Heart left ventricle (tissue), 16 donors: ENCODE results near the gene WTAP. TPM values are rescaled to one million over a fixed set of nuclear protein-coding genes. Genes with fewer than 3 reads are reported as not detected.
A peak's percentile ranks its signal among the peaks of the same experiment; 100 is the strongest.
"Not testable (repeated sequence)": the region's sequence is repeated elsewhere in the genome, so short reads cannot be mapped to it uniquely, and the experiment has no call there.

Source experiments
- ATAC-seq, 4 donors: fragments of 200-7000 bp; cut with Tn5 transposase; one replicate each; pipeline ENCODE4 v1.9.1; 2020 to 2022; ENCODE audit warnings: moderate library complexity in 4 of 4, mild to moderate bottlenecking in 3 of 4, moderate number of reproducible peaks in 1 of 4
- DNase-seq, 5 donors: peaks; one replicate each; pipeline ENCODE4 v3.0.0-alpha.2; 2020
- H3K27ac ChIP-seq, 12 donors: fragments of 200-600 bp; sonication (generic) in 4 of 12; one replicate each; pipeline versions ENCODE4 v1.5.0 to v1.8.0; 2016 to 2022; ENCODE audit warnings: mild to moderate bottlenecking in 2 of 12
- H3K27me3 ChIP-seq, 9 donors: fragments of 200-600 bp; sonication (generic) in 2 of 9; one replicate each; pipeline versions ENCODE4 v1.5.1 to v1.8.0; 2016 to 2022; ENCODE audit warnings: mild to moderate bottlenecking in 3 of 9
- H3K36me3 ChIP-seq, 9 donors: fragments of 200-600 bp; sonication (generic) in 2 of 9; one replicate each; pipeline versions ENCODE4 v1.5.0 to v1.8.0; 2018 to 2022; ENCODE audit warnings: mild to moderate bottlenecking in 2 of 9
- H3K4me1 ChIP-seq, 12 donors: fragments of 200-600 bp; sonication (generic) in 4 of 12; one replicate each; pipeline versions ENCODE4 v1.5.0 to v1.8.0; 2016 to 2022; ENCODE audit warnings: mild to moderate bottlenecking in 3 of 12
- H3K4me3 ChIP-seq, 12 donors: fragments of 200-600 bp; sonication (generic) in 4 of 12; one replicate each; pipeline versions ENCODE4 v1.5.0 to v1.8.0; 2017 to 2022; ENCODE audit warnings: mild to moderate bottlenecking in 9 of 12, moderate library complexity in 4 of 12
- H3K9me3 ChIP-seq, 12 donors: fragments of 200-600 bp; sonication (generic) in 4 of 12; one replicate each; pipeline versions ENCODE4 v1.5.0 to v1.8.0; 2016 to 2022; ENCODE audit warnings: mild to moderate bottlenecking in 1 of 12
- CTCF ChIP-seq, 12 donors: fragments of 200-600 bp; sonication (generic) in 4 of 12; IDR thresholded peaks; one replicate each; pipeline versions ENCODE4 v1.5.0 to v1.8.0; 2018 to 2022; ENCODE audit warnings: antibody characterized with exemption in 12 of 12, mild to moderate bottlenecking in 5 of 12
- POLR2A ChIP-seq, 2 donors: fragments of 450-650 bp; IDR thresholded peaks; one replicate each; pipeline ENCODE4 v1.6.1; 2017; ENCODE audit warnings: antibody characterized with exemption in 2 of 2, mild to moderate bottlenecking in 2 of 2, moderate library complexity in 2 of 2
- WGBS, 4 donors: extraction: QIAGEN DNeasy Blood & Tissue Kit in 2 of 4; methylation state at CpG; one replicate each; pipeline versions ENCODE4 v1.1.5 to v1.1.7; 2013 to 2018; 5-methylcytosine and 5-hydroxymethylcytosine counted together
- intact Hi-C, 10 donors: fragments of 100-400 bp; cut with DNase I; formaldehyde crosslinking; loops; one replicate each; pipeline versions ENCODE4 v1.11.1 to v1.14.2; 2022
- polyA plus RNA-seq, 2 donors: library from polyadenylated mRNA; stranded (reverse); fragments of 200-250 nt; gene quantifications; one replicate each; pipeline ENCODE4 v1.2.3, GENCODE V29; 2013
- total RNA-seq, 9 donors: library from RNA; depleted of rRNA in 2 of 9; stranded (reverse); fragments of >200 nt in 2 of 9; fragmentation: NEBNext Ultra II Directional in 3 of 9; extraction: Animal tissue kit (Norgen Biotek cat#: 25700) in 3 of 9; gene quantifications; one replicate each; pipeline versions ENCODE4 v1.1.0 to v1.2.4, GENCODE V29; 2016 to 2023
- donor health status: ischemic (EF 13 %, LVEDD 7.1; RV severe dilation, severe dysfunction).
- donor health status: healthy with polysubstance abuse.
- donor health status: DM: no; HTN: yes; CAD: no.
- donor health status: DM: no; HTN: no; CAD: no.
- donor health status: ischemic (EF 25% LVEDD 6.9; RV normal size, moderate dysfunction).
- donor health status: ischemic (EF 25% LVEDD 5.7; RV mildly dilated, moderate dysfunction).
- donor health status: healthy.
- donor health status: DM: yes; HTN: yes; CAD: no.
- donor health status: ischemic (EF 35%, LVEDD 5.7; RV mildly dilated, moderate dysfunction).
- donor health status: nonischemic (EF 11% LVEDD 7.7; RV severe dilation, severe dysfunction).
- donor health status: DM: yes; HTN: yes; CAD: no.
- donor health status: PGD.
- donor health status: ischemic (EF 29% LVEDD 5.4; RV normal size, mild dysfunction).
- donor health status: nonischemic (EF 23%, LVEDD 6.1; RV moderate dilation, normal function).

WTAP gene
- total and polyA plus RNA-seq, 11 donors = 30.7 to 75.3 (median 48.2) TPM

- no peaks in the 10 kb centered on the region for H3K27me3 ChIP-seq
- H3K9me3 ChIP-seq = no peaks in the 10 kb centered on the region
- peak overlapping the region; percentile 73 to 100 (median 93) for H3K4me3 ChIP-seq
- peaks cover 0 to 64% (median 50%) of the 10 kb centered on the region in 9 donors for H3K36me3 ChIP-seq
- intact Hi-C loops = loop anchor here in 3 of 10 donors (1.0 to 5.0 kb wide), 4 partner anchors 64 to 99 kb away; partner anchors contain the start of genes WTAP (in 2 of the 3) and SOD2 (in 1 of the 3)
- peaks cover 5 to 51% (median 35%) of the 10 kb centered on the region in 12 donors for H3K4me1 ChIP-seq
- peak in 2 of 5 donors; percentile 25 to 30 for DNase-seq
- 15 to 18% (median 18%) methylated on average over 17 to 18 of the region's 18 CpGs for WGBS, 4 donors
- no peak for ATAC-seq
- no peak for TF ChIP-seq POLR2A (IDR thresholded peaks at IDR 0.05)
- no peak for TF ChIP-seq CTCF (IDR thresholded peaks at IDR 0.05)
- peak overlapping the region; percentile 51 to 99 (median 96) for H3K27ac ChIP-seq
Measured at GRCh38 chr6:159790956-159791598, 63.8 kb downstream of the WTAP start.

- not testable (repeated sequence) for ATAC-seq, DNase-seq, H3K27ac ChIP-seq, H3K4me3 ChIP-seq, H3K9me3 ChIP-seq, H3K27me3 ChIP-seq
- peaks cover 0 to 82% (median 72%) of the 10 kb centered on the region in 9 donors for H3K36me3 ChIP-seq
- peaks cover 0 to 28% (median 20%) of the 10 kb centered on the region in 12 donors for H3K4me1 ChIP-seq
- intact Hi-C loops = loop anchor here in 1 of 10 donors (5.0 kb wide), 1 partner anchor 68 kb away; the partner anchor contains the start of gene WTAP
- WGBS, 4 donors = 63 to 76% (median 69%) methylated on average over 8 of the region's 8 CpGs
Measured at GRCh38 chr6:159794976-159795375, 67.7 kb downstream of the WTAP start.

- no peak overlapping the region for H3K27ac ChIP-seq
- no peak overlapping the region for H3K4me3 ChIP-seq
- ATAC-seq (no peak), DNase-seq (no peak)
- intact Hi-C loops = no loop called here
- WGBS, 4 donors = 48 to 88% (median 57%) methylated on average over 1 of the region's 1 CpG
- no peaks in the 10 kb centered on the region for H3K9me3 ChIP-seq
- peaks cover 0 to 73% (median 66%) of the 10 kb centered on the region in 9 donors for H3K36me3 ChIP-seq
- H3K27me3 ChIP-seq = no peaks in the 10 kb centered on the region
- no peak for TF ChIP-seq POLR2A (IDR thresholded peaks at IDR 0.05)
- TF ChIP-seq CTCF (IDR thresholded peaks at IDR 0.05) = no peak
- H3K4me1 ChIP-seq = peaks cover 0 to 9% (median 2%) of the 10 kb centered on the region in 12 donors
Measured at GRCh38 chr6:159797554-159797953, 70.2 kb downstream of the WTAP start.

GRCh38 chr6:159800141-159800865 is 73.0 kb downstream of the WTAP start, which contains the start of gene PNLDC1:
Gene PNLDC1 (plus strand): TSS chr6:159800276. CDS start chr6:159800308, 32 bp downstream.
- WGBS, 4 donors = 86 to 90% (median 88%) methylated on average over 34 to 50 of the region's 50 CpGs
- no peak for TF ChIP-seq POLR2A (IDR thresholded peaks at IDR 0.05)
- TF ChIP-seq CTCF (IDR thresholded peaks at IDR 0.05) = no peak
- H3K4me3 ChIP-seq = no peak within 1 kb of the TSS

More at GRCh38 chr6:159800141-159800865, 73.0 kb downstream of the WTAP start, which contains the start of gene PNLDC1:
- no peaks in the 10 kb centered on the region for H3K27me3 ChIP-seq
- H3K27ac ChIP-seq = no peak within 1 kb of the TSS
- intact Hi-C loops = no loop called here
- peaks cover 0 to 48% (median 45%) of the 10 kb centered on the region in 9 donors for H3K36me3 ChIP-seq
- no peak for DNase-seq
- no peaks in the 10 kb centered on the region for H3K9me3 ChIP-seq
- H3K4me1 ChIP-seq = no peaks in the 10 kb centered on the region
- ATAC-seq = peak in 1 of 4 donors; percentile 24
